Measurements from ENCODE around the gene DUSP28.

Gene DUSP28

GRCh38 chr2:240590681-240591111 lies 30.5 kb downstream of the DUSP28 start:
- Histone ChIP-seq H3K36me3 (ENCODE audit: control insufficient read depth, insufficient read depth, low read length) (no peaks in the 10 kb centered on the region), H3K4me1 (ENCODE audit: control insufficient read depth, low read depth, low read length) (peaks cover 7% of the 10 kb centered on the region), H3K79me1 (ENCODE audit: low read length) (peaks cover 15% of the 10 kb centered on the region), H3K27ac (ENCODE audit: low read depth, low read length) (no peak overlapping the region), H4K8ac (ENCODE audit: low read depth, low read length) (no peak overlapping the region), H3K56ac (ENCODE audit: low read length) (no peak overlapping the region), H3K4ac (ENCODE audit: low read depth, low read length) (no peak overlapping the region), H3K79me2 (ENCODE audit: control insufficient read depth, insufficient read depth, low read length) (peaks cover 16% of the 10 kb centered on the region), H4K5ac (ENCODE audit: low read length) (no peak overlapping the region), H3K9ac (ENCODE audit: low read length) (no peak overlapping the region), H3K18ac (ENCODE audit: low read length) (no peak overlapping the region), H3K4me3 (ENCODE audit: low read length) (no peak overlapping the region), H3K27me3 (ENCODE audit: insufficient read depth, low read length, poor library complexity) (no peaks in the 10 kb centered on the region), H2BK5ac (ENCODE audit: low read length) (no peak overlapping the region), H2AK5ac (ENCODE audit: low read length) (no peak overlapping the region), H3K23ac (ENCODE audit: low read length) (no peak overlapping the region), H2BK120ac (ENCODE audit: low read depth, low read length) (no peak overlapping the region), H3K4me2 (ENCODE audit: low read length) (no peak overlapping the region), H2BK15ac (replicated peaks; ENCODE audit: low read depth) (no peak overlapping the region)
- DNase-seq = no peak
- WGBS (ENCODE audit: extremely low coverage, insufficient coverage, low lambda C conversion rate) = no CpG with 5 or more reads among the region's 21 CpGs

- Histone ChIP-seq H2BK5ac (ENCODE audit: low read length) (no peak overlapping the region), H3K27ac (ENCODE audit: low read depth, low read length) (no peak overlapping the region), H3K56ac (ENCODE audit: low read length) (no peak overlapping the region), H3K4me2 (ENCODE audit: low read length) (no peak overlapping the region), H3K18ac (ENCODE audit: low read length) (no peak overlapping the region), H3K4ac (ENCODE audit: low read depth, low read length) (no peak overlapping the region), H4K8ac (ENCODE audit: low read depth, low read length) (no peak overlapping the region), H3K79me2 (ENCODE audit: control insufficient read depth, insufficient read depth, low read length) (peaks cover 13% of the 10 kb centered on the region), H3K79me1 (ENCODE audit: low read length) (peaks cover 15% of the 10 kb centered on the region), H2AK5ac (ENCODE audit: low read length) (no peak overlapping the region), H2BK120ac (ENCODE audit: low read depth, low read length) (no peak overlapping the region), H3K23ac (ENCODE audit: low read length) (no peak overlapping the region), H3K9ac (ENCODE audit: low read length) (no peak overlapping the region), H3K27me3 (ENCODE audit: insufficient read depth, low read length, poor library complexity) (no peaks in the 10 kb centered on the region), H2BK15ac (replicated peaks; ENCODE audit: low read depth) (no peak overlapping the region), H4K5ac (ENCODE audit: low read length) (no peak overlapping the region), H3K4me3 (ENCODE audit: low read length) (no peak overlapping the region), H3K4me1 (ENCODE audit: control insufficient read depth, low read depth, low read length) (peaks cover 7% of the 10 kb centered on the region), H3K36me3 (ENCODE audit: control insufficient read depth, insufficient read depth, low read length) (peaks cover 2% of the 10 kb centered on the region)
- no CpG with 5 or more reads among the region's 6 CpGs for whole genome bisulfite sequencing (ENCODE audit: extremely low coverage, insufficient coverage, low lambda C conversion rate)
- no peak for DNase-seq
These were observed 31.1 kb downstream of the DUSP28 start for GRCh38 chr2:240591226-240591625.

- H3K4ac ChIP-seq (ENCODE audit: low read depth, low read length) = no peak overlapping the region
- H3K9ac ChIP-seq (ENCODE audit: low read length) = no peak overlapping the region
- H3K79me1 ChIP-seq (ENCODE audit: low read length) = peaks cover 15% of the 10 kb centered on the region
- H3K4me3 ChIP-seq (ENCODE audit: low read length) = no peak overlapping the region
- no peak overlapping the region for H3K56ac ChIP-seq (ENCODE audit: low read length)
- peaks cover 13% of the 10 kb centered on the region for H3K79me2 ChIP-seq (ENCODE audit: control insufficient read depth, insufficient read depth, low read length)
- H3K4me1 ChIP-seq (ENCODE audit: control insufficient read depth, low read depth, low read length) = peaks cover 7% of the 10 kb centered on the region
- DNase-seq = no peak
- no peak overlapping the region for H2BK120ac ChIP-seq (ENCODE audit: low read depth, low read length)
- no peak overlapping the region for H3K27ac ChIP-seq (ENCODE audit: low read depth, low read length)
- H2AK5ac ChIP-seq (ENCODE audit: low read length) = no peak overlapping the region
- H4K5ac ChIP-seq (ENCODE audit: low read length) = no peak overlapping the region
- no peak overlapping the region for H2BK15ac ChIP-seq (replicated peaks; ENCODE audit: low read depth)
- peaks cover 2% of the 10 kb centered on the region for H3K36me3 ChIP-seq (ENCODE audit: control insufficient read depth, insufficient read depth, low read length)
- H2BK5ac ChIP-seq (ENCODE audit: low read length) = no peak overlapping the region
- H4K8ac ChIP-seq (ENCODE audit: low read depth, low read length) = no peak overlapping the region
- no peak overlapping the region for H3K4me2 ChIP-seq (ENCODE audit: low read length)
- H3K18ac ChIP-seq (ENCODE audit: low read length) = no peak overlapping the region
- no peak overlapping the region for H3K23ac ChIP-seq (ENCODE audit: low read length)
- H3K27me3 ChIP-seq (ENCODE audit: insufficient read depth, low read length, poor library complexity) = no peaks in the 10 kb centered on the region
- WGBS (ENCODE audit: extremely low coverage, insufficient coverage, low lambda C conversion rate) = no CpG with 5 or more reads among the region's 13 CpGs
These were observed 31.6 kb downstream of the DUSP28 start for GRCh38 chr2:240591784-240592183.

- H3K27me3 ChIP-seq (ENCODE audit: insufficient read depth, low read length, poor library complexity) = no peaks in the 10 kb centered on the region
- H3K4me2 ChIP-seq (ENCODE audit: low read length) = no peak overlapping the region
- H3K79me1 ChIP-seq (ENCODE audit: low read length) = peaks cover 9% of the 10 kb centered on the region
- H2BK120ac ChIP-seq (ENCODE audit: low read depth, low read length) = no peak overlapping the region
- H3K23ac ChIP-seq (ENCODE audit: low read length) = no peak overlapping the region
- no peak overlapping the region for H4K8ac ChIP-seq (ENCODE audit: low read depth, low read length)
- H2AK5ac ChIP-seq (ENCODE audit: low read length) = no peak overlapping the region
- DNase-seq = no peak
- H3K9ac ChIP-seq (ENCODE audit: low read length) = no peak overlapping the region
- H3K36me3 ChIP-seq (ENCODE audit: control insufficient read depth, insufficient read depth, low read length) = peaks cover 2% of the 10 kb centered on the region
- no peak overlapping the region for H3K18ac ChIP-seq (ENCODE audit: low read length)
- H3K4me1 ChIP-seq (ENCODE audit: control insufficient read depth, low read depth, low read length) = no peaks in the 10 kb centered on the region
- H3K4ac ChIP-seq (ENCODE audit: low read depth, low read length) = no peak overlapping the region
- no peak overlapping the region for H3K56ac ChIP-seq (ENCODE audit: low read length)
- no peak overlapping the region for H3K4me3 ChIP-seq (ENCODE audit: low read length)
- no peak overlapping the region for H2BK15ac ChIP-seq (replicated peaks; ENCODE audit: low read depth)
- no peak overlapping the region for H4K5ac ChIP-seq (ENCODE audit: low read length)
- WGBS (ENCODE audit: extremely low coverage, insufficient coverage, low lambda C conversion rate) = no CpG with 5 or more reads among the region's 20 CpGs
- H2BK5ac ChIP-seq (ENCODE audit: low read length) = no peak overlapping the region
- H3K79me2 ChIP-seq (ENCODE audit: control insufficient read depth, insufficient read depth, low read length) = peaks cover 5% of the 10 kb centered on the region
- no peak overlapping the region for H3K27ac ChIP-seq (ENCODE audit: low read depth, low read length)
These were observed 33.0 kb downstream of the DUSP28 start for GRCh38 chr2:240593026-240593702.

- H3K27me3 ChIP-seq (ENCODE audit: insufficient read depth, low read length, poor library complexity) = no peaks in the 10 kb centered on the region
- H4K5ac ChIP-seq (ENCODE audit: low read length) = no peak overlapping the region
- H3K4me2 ChIP-seq (ENCODE audit: low read length) = no peak overlapping the region
- peaks cover 3% of the 10 kb centered on the region for H3K79me1 ChIP-seq (ENCODE audit: low read length)
- no peak overlapping the region for H2BK120ac ChIP-seq (ENCODE audit: low read depth, low read length)
- no peaks in the 10 kb centered on the region for H3K4me1 ChIP-seq (ENCODE audit: control insufficient read depth, low read depth, low read length)
- H3K56ac ChIP-seq (ENCODE audit: low read length) = no peak overlapping the region
- DNase-seq = no peak
- no peak overlapping the region for H2BK15ac ChIP-seq (replicated peaks; ENCODE audit: low read depth)
- H3K4ac ChIP-seq (ENCODE audit: low read depth, low read length) = no peak overlapping the region
- no peak overlapping the region for H3K27ac ChIP-seq (ENCODE audit: low read depth, low read length)
- H2AK5ac ChIP-seq (ENCODE audit: low read length) = no peak overlapping the region
- no peak overlapping the region for H4K8ac ChIP-seq (ENCODE audit: low read depth, low read length)
- H3K18ac ChIP-seq (ENCODE audit: low read length) = no peak overlapping the region
- H3K79me2 ChIP-seq (ENCODE audit: control insufficient read depth, insufficient read depth, low read length) = no peaks in the 10 kb centered on the region
- no CpG with 5 or more reads among the region's 19 CpGs for WGBS (ENCODE audit: extremely low coverage, insufficient coverage, low lambda C conversion rate)
- H2BK5ac ChIP-seq (ENCODE audit: low read length) = no peak overlapping the region
- H3K4me3 ChIP-seq (ENCODE audit: low read length) = no peak overlapping the region
- no peak overlapping the region for H3K23ac ChIP-seq (ENCODE audit: low read length)
- peaks cover 2% of the 10 kb centered on the region for H3K36me3 ChIP-seq (ENCODE audit: control insufficient read depth, insufficient read depth, low read length)
- H3K9ac ChIP-seq (ENCODE audit: low read length) = no peak overlapping the region
These were observed 33.7 kb downstream of the DUSP28 start for GRCh38 chr2:240593703-240594451.
